ENCODE measurements around the gene HMMR.
"Not testable (repeated sequence)": the region's sequence is repeated elsewhere in the genome, so short reads cannot be mapped to it uniquely, and the experiment has no call there.

The HMMR gene, protein sequence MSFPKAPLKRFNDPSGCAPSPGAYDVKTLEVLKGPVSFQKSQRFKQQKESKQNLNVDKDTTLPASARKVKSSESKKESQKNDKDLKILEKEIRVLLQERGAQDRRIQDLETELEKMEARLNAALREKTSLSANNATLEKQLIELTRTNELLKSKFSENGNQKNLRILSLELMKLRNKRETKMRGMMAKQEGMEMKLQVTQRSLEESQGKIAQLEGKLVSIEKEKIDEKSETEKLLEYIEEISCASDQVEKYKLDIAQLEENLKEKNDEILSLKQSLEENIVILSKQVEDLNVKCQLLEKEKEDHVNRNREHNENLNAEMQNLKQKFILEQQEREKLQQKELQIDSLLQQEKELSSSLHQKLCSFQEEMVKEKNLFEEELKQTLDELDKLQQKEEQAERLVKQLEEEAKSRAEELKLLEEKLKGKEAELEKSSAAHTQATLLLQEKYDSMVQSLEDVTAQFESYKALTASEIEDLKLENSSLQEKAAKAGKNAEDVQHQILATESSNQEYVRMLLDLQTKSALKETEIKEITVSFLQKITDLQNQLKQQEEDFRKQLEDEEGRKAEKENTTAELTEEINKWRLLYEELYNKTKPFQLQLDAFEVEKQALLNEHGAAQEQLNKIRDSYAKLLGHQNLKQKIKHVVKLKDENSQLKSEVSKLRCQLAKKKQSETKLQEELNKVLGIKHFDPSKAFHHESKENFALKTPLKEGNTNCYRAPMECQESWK
- total RNA-seq: 0.59 to 3.1 (median 1.7) reads per million in 4 donors

DNA sequence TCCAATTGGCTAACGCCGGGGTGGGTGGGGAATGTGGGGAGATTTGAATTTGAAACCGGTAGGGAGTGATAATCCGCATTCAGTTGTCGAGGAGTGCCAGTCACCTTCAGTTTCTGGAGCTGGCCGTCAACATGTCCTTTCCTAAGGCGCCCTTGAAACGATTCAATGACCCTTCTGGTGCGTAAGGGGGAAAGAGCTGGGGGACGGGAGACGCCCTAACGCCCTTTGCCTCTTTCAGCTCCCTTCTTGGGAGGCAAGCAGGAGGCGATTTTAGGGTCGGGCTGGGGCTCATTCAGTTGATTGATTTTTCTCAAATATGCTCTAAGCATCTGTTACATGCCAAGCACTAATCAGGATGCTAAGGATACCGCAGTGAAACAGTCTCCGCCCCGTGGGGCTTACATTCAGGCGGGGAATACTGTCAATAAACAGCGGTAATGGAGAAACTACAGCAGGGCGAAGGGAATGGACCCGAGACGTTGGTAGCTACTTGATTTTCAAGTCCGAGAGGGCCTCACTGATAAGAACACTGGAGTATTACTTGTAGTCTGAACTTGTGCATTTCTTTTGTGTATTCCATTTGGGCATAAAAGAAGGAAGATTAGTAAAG, at the start of gene HMMR:
HMMR (plus strand) TSS at position 71 of the 610 bp plus-strand sequence; CDS start at position 132, 61 bp downstream.
- DNase-seq: no peak

GRCh38 chr5:163415673-163416072, 44.8 kb upstream of the HMMR start:
- not testable (repeated sequence) for DNase-seq

GRCh38 chr5:163424836-163425235, 35.6 kb upstream of the HMMR start:
- no peak for DNase-seq

DNA sequence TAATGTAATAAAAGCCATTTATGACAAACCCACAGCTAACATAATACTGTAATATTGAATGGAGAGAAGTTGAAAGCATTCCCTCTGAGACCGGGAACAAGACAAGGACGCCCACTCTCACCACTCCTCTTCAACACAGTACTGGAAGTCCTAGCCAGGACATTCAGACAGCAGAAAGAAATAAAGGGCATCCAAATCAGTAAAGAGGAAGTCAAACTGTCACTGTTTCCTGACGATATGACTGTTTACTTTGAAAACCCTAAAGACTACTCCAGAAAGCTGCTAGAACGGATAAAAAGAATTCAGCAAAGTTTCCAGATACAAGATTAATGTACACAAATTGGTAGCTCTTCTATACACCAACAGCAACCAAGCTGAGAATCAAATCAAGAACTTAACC, 34.3 kb upstream of the HMMR start:
- peak in 1 of 5 donors; percentile 22 for DNase-seq

- no peak for DNase-seq
Measured at GRCh38 chr5:163432544-163432943, 27.9 kb upstream of the HMMR start.

GRCh38 chr5:163433271-163433670, 27.2 kb upstream of the HMMR start:
- no peak for DNase-seq

GRCh38 chr5:163434401-163434866, 26.0 kb upstream of the HMMR start:
- peak in 1 of 5 donors; percentile 4 for DNase-seq

- DNase-seq: peak in 1 of 5 donors; percentile 5
Measured at GRCh38 chr5:163436515-163436914, 23.9 kb upstream of the HMMR start.

DNA sequence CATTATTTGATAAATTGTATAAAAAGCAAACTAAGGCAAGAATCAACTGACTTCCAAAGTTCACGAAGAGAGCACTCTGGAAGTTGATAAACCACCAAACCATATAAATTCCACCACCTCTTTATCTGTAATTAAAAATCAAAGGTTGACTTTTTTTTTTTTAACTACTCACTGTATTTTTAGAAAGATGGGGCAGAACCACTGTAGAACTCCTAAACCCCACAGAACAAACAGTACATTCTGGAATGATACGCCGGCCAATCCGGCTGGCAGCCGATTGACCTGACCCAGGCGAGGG, 23.5 kb upstream of the HMMR start:
- DNase-seq: no peak

GRCh38 chr5:163437309-163438182, 22.9 kb upstream of the HMMR start, which contains the start of gene CCNG1:
TSS of gene CCNG1 (plus strand) at chr5:163437595. CDS start at chr5:163439257, 1,662 bp downstream.
- DNase-seq: peak; percentile 77 to 95 (median 83)

DNA sequence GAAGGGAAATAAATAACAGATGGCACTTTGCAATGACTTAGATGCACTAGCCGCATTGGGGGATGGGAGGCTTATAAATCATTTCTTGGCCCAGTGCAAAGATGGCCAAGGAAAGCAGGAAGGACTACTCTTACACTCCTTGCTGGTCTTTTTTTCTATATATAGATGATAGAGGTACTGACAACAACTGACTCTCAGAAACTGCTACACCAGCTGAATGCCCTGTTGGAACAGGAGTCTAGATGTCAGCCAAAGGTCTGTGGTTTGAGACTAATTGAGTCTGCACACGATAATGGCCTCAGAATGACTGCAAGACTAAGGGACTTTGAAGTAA, 21.4 kb upstream of the HMMR start:
- DNase-seq: peak in 1 of 5 donors; percentile 40

- DNase-seq: no peak
Measured at GRCh38 chr5:163440954-163441353, 19.5 kb upstream of the HMMR start.

- DNase-seq: no peak
Measured at GRCh38 chr5:163444526-163444925, 15.9 kb upstream of the HMMR start.

- DNase-seq: no peak
Measured at GRCh38 chr5:163445345-163445744, 15.1 kb upstream of the HMMR start.

DNA sequence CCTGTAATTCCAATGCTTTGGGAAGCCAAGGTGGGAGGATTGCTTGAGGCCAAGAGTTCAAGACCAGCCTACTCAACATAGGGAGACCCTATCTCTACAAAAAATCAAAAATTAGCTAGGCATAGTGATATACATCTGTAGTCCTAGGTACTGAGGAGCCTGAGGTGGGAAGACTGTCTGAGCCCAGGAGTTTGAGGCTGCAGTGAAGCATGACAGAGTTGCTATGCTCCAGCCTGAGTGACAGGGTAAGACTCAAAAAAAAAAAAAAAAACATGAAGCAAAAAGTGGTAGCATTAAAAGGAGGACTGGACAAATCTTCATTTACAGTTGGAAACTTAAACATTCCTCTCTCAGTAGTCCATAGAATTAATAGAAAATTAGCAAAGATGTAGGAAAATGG, 13.2 kb upstream of the HMMR start:
- DNase-seq: no peak

DNA sequence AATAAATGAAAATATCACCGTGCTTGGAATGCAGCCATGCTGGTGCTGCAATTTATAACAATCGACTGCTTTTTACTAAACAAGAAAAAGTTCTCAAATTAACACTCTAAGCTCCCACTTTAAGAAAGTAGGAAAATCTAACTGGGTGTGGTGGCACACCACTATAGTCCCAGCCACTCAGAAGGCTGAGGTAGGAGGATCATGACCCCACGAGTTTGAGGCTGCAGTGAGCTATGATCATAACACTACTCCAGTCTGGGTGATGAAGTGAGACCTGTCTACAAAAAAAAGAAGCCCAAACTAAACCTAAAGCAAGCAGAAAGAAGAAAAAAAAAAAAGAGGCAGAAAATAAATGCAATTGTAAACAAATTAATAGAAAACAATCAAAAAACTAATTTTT, 12.6 kb upstream of the HMMR start:
- DNase-seq: no peak

GRCh38 chr5:163448491-163448890, 11.9 kb upstream of the HMMR start:
- DNase-seq: no peak

GRCh38 chr5:163451489-163451888, 8.9 kb upstream of the HMMR start:
- DNase-seq: no peak

GRCh38 chr5:163453705-163454104, 6.7 kb upstream of the HMMR start:
- no peak for DNase-seq

DNA sequence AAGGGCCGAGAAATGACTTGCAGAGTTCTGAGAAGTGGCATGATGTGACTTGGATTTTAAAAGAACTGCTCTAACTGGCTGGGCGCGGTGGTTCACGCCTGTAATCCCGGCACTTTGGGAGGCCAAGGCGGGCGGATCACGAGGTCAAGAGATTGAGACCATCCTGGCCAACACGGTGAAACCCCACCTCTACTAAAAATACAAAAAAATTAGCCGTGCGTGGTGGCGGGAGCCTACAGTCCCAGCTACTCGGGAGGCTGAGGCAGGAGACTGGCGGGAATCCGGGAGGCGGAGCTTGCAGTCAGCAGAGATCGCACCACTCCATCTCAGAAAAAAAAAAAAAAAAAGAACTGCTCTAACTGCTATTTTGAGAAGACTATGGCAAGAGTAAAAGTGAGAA, 5.0 kb upstream of the HMMR start:
- DNase-seq: not testable (repeated sequence)

DNA sequence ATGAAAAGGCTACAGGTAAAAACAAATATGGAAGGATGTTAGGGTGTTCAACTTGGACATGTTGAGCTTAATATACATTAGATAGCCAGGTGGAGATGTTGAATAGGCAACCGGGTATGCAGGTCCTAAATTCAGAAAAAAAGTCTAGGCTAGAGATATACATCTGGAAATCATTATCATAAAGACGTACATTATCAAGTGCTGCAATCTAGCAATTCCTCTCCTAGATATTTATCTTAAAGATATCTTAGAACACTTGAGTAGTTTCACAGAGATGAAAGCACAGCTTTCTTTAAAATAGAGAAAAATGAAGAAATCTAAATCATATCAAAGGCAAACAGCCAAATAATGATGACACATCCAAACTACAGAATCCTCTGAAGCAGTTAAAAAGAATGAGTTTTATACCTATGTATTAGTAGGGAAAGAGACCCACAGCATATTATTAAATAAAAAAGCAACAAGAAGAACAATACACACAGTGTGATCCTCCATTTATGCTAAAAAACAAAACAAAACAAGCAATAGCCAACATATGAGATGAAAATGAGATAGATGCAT, 4.3 kb upstream of the HMMR start:
- no peak for DNase-seq

- DNase-seq: no peak
Measured at GRCh38 chr5:163456840-163457239, 3.6 kb upstream of the HMMR start.

All from T-helper 1 cell (primary cell).